ENCODE data around the gene THYN1. TPM values are rescaled to one million over a fixed set of nuclear protein-coding genes. Genes with fewer than 3 reads are reported as not detected.

Gene THYN1
- total and polyA plus RNA-seq, 2 of the 13 experiments (the other 11 are each of a cell fraction or from before 2014, with no cell fraction given), result 36.1 to 87.6 TPM

DNA sequence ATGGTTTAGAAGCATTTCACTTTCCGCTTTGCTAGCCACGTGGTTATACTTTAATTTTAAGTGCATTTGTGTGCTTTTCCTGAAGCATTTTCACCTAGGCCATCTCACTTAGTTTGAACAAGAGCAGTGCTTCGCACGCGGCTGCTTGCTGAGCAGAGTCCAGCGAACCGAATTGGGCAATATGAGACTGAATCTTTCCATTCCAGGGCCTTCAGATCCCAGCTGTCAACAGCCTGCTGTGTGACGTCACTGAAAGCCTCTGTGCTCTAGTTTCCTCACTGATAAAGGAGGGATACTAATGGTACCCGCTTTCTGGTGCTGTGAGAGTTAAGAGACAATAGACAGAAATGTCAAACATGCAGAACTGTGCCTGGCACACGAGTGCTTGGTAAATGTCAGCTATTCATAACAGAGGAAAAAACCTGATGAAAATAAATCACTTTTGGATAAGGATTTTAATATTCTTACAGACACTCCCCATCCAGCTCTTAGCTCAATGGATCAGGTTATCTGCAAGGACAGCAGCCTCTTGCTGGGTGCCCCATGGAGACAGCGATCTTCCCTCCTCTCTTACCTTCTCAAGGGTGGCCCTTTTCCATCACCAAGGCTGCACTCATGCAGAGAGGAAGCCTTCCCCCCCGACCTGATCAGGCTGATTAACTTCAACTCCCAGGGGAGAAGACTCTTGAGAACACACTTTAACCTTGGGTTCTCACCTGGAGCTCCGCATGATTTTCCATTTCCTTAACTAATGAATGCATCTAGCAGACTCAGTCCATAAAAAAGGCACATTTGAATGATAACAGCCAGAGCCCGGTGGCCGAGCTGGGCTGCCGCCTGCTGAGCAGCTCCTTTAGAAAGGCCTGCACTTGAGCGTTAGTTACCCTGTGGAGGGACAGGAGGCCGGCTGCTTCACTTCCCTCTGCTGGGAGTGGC lies 19.5 kb upstream of the THYN1 start (continued):
- TF ChIP-seq ATF7 (IDR thresholded peaks at IDR 0.05) (peak; percentile 83), ATF7 (CRISPR knock-in tag; IDR thresholded peaks at IDR 0.05) (peak; percentile 86; the same call in 1 of the 2 replicates), HOXA3 (CRISPR knock-in tag; IDR thresholded peaks at IDR 0.05) (peak; percentile 74), NFE2L1 (CRISPR knock-in tag; IDR thresholded peaks at IDR 0.05; ENCODE audit: borderline replicate concordance) (no peak), DMAP1 (CRISPR knock-in tag; IDR thresholded peaks at IDR 0.05) (peak; percentile 61; the same call in 1 of the 2 replicates), ZNF607 (CRISPR knock-in tag; IDR thresholded peaks at IDR 0.05; ENCODE audit: borderline replicate concordance) (0 out of 2 replicates have a peak, but pooled peaks have one; percentile 42), KDM4B (CRISPR knock-in tag; IDR thresholded peaks at IDR 0.05) (no peak), SOX5 (CRISPR knock-in tag; IDR thresholded peaks at IDR 0.05; ENCODE audit: borderline replicate concordance) (0 out of 2 replicates have a peak, but pooled peaks have one; percentile 38), ZNF510 (CRISPR knock-in tag; IDR thresholded peaks at IDR 0.05; ENCODE audit: low read depth) (peak; percentile 51; the same call in 1 of the 2 replicates)
- TF ChIP-seq, protein P1, sequence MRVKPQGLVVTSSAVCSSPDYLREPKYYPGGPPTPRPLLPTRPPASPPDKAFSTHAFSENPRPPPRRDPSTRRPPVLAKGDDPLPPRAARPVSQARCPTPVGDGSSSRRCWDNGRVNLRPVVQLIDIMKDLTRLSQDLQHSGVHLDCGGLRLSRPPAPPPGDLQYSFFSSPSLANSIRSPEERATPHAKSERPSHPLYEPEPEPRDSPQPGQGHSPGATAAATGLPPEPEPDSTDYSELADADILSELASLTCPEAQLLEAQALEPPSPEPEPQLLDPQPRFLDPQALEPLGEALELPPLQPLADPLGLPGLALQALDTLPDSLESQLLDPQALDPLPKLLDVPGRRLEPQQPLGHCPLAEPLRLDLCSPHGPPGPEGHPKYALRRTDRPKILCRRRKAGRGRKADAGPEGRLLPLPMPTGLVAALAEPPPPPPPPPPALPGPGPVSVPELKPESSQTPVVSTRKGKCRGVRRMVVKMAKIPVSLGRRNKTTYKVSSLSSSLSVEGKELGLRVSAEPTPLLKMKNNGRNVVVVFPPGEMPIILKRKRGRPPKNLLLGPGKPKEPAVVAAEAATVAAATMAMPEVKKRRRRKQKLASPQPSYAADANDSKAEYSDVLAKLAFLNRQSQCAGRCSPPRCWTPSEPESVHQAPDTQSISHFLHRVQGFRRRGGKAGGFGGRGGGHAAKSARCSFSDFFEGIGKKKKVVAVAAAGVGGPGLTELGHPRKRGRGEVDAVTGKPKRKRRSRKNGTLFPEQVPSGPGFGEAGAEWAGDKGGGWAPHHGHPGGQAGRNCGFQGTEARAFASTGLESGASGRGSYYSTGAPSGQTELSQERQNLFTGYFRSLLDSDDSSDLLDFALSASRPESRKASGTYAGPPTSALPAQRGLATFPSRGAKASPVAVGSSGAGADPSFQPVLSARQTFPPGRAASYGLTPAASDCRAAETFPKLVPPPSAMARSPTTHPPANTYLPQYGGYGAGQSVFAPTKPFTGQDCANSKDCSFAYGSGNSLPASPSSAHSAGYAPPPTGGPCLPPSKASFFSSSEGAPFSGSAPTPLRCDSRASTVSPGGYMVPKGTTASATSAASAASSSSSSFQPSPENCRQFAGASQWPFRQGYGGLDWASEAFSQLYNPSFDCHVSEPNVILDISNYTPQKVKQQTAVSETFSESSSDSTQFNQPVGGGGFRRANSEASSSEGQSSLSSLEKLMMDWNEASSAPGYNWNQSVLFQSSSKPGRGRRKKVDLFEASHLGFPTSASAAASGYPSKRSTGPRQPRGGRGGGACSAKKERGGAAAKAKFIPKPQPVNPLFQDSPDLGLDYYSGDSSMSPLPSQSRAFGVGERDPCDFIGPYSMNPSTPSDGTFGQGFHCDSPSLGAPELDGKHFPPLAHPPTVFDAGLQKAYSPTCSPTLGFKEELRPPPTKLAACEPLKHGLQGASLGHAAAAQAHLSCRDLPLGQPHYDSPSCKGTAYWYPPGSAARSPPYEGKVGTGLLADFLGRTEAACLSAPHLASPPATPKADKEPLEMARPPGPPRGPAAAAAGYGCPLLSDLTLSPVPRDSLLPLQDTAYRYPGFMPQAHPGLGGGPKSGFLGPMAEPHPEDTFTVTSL (CRISPR knock-in tag; IDR thresholded peaks at IDR 0.05; ENCODE audit: borderline replicate concordance), result peak; percentile 26; the same call in 1 of the 2 replicates
- TF ChIP-seq, protein P2, sequence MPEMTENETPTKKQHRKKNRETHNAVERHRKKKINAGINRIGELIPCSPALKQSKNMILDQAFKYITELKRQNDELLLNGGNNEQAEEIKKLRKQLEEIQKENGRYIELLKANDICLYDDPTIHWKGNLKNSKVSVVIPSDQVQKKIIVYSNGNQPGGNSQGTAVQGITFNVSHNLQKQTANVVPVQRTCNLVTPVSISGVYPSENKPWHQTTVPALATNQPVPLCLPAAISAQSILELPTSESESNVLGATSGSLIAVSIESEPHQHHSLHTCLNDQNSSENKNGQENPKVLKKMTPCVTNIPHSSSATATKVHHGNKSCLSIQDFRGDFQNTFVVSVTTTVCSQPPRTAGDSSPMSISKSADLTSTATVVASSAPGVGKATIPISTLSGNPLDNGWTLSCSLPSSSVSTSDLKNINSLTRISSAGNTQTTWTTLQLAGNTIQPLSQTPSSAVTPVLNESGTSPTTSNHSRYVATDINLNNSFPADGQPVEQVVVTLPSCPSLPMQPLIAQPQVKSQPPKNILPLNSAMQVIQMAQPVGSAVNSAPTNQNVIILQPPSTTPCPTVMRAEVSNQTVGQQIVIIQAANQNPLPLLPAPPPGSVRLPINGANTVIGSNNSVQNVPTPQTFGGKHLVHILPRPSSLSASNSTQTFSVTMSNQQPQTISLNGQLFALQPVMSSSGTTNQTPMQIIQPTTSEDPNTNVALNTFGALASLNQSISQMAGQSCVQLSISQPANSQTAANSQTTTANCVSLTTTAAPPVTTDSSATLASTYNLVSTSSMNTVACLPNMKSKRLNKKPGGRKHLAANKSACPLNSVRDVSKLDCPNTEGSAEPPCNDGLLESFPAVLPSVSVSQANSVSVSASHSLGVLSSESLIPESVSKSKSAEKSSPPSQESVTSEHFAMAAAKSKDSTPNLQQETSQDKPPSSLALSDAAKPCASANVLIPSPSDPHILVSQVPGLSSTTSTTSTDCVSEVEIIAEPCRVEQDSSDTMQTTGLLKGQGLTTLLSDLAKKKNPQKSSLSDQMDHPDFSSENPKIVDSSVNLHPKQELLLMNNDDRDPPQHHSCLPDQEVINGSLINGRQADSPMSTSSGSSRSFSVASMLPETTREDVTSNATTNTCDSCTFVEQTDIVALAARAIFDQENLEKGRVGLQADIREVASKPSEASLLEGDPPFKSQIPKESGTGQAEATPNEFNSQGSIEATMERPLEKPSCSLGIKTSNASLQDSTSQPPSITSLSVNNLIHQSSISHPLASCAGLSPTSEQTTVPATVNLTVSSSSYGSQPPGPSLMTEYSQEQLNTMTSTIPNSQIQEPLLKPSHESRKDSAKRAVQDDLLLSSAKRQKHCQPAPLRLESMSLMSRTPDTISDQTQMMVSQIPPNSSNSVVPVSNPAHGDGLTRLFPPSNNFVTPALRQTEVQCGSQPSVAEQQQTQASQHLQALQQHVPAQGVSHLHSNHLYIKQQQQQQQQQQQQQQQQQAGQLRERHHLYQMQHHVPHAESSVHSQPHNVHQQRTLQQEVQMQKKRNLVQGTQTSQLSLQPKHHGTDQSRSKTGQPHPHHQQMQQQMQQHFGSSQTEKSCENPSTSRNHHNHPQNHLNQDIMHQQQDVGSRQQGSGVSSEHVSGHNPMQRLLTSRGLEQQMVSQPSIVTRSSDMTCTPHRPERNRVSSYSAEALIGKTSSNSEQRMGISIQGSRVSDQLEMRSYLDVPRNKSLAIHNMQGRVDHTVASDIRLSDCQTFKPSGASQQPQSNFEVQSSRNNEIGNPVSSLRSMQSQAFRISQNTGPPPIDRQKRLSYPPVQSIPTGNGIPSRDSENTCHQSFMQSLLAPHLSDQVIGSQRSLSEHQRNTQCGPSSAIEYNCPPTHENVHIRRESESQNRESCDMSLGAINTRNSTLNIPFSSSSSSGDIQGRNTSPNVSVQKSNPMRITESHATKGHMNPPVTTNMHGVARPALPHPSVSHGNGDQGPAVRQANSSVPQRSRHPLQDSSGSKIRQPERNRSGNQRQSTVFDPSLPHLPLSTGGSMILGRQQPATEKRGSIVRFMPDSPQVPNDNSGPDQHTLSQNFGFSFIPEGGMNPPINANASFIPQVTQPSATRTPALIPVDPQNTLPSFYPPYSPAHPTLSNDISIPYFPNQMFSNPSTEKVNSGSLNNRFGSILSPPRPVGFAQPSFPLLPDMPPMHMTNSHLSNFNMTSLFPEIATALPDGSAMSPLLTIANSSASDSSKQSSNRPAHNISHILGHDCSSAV (CRISPR knock-in tag; IDR thresholded peaks at IDR 0.05; ENCODE audit: borderline replicate concordance), result no peak
- TF ChIP-seq, protein P3, sequence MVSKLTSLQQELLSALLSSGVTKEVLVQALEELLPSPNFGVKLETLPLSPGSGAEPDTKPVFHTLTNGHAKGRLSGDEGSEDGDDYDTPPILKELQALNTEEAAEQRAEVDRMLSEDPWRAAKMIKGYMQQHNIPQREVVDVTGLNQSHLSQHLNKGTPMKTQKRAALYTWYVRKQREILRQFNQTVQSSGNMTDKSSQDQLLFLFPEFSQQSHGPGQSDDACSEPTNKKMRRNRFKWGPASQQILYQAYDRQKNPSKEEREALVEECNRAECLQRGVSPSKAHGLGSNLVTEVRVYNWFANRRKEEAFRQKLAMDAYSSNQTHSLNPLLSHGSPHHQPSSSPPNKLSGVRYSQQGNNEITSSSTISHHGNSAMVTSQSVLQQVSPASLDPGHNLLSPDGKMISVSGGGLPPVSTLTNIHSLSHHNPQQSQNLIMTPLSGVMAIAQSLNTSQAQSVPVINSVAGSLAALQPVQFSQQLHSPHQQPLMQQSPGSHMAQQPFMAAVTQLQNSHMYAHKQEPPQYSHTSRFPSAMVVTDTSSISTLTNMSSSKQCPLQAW (CRISPR knock-in tag; IDR thresholded peaks at IDR 0.05), result peak; percentile 51; the same call in 1 of the 2 replicates
